ENCODE data around the gene NUP155.
"Not testable (repeated sequence)": the region's sequence is repeated elsewhere in the genome, so short reads cannot be mapped to it uniquely, and the experiment has no call there.

- TF ChIP-seq EZH2 (IDR thresholded peaks at IDR 0.05; ENCODE audit: insufficient read depth, poor library complexity, severe bottlenecking); EZH2phosphoT487 (IDR thresholded peaks at IDR 0.05; ENCODE audit: insufficient read depth, low read depth): not testable (repeated sequence)
These were observed 44.5 kb upstream of the NUP155 start for GRCh38 chr5:37415456-37415855.
